ENCODE data around the gene POLDIP2. TPM values are rescaled to one million over a fixed set of nuclear protein-coding genes. Genes with fewer than 3 reads are reported as not detected.

The POLDIP2 gene
- total RNA-seq, 1 donor: 26.6 TPM

DNA sequence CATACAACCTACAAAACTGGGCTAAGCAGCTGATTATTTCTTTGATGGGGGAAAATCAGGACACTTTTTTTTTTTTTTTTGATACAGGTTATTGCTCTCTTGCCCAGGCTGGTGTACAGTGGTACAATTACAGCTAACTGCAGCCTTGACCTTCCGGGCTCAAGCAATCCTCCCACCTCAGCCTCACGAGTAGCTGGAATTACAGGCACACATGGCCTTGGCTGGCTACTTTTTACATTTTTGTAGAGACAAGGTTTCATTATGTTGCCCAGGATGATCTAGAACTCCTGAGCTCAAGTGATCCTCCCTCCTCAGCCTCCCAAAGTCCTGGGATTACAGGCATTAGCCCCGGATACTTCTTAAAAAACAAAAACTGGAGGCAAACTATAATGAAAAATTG lies 58.9 kb downstream of the POLDIP2 start:
- Histone ChIP-seq H3K9me3 (ENCODE audit: low read depth, low read length) (no peaks in the 10 kb centered on the region), H3K27me3 (ENCODE audit: insufficient read depth, low read length) (peaks cover 2% of the 10 kb centered on the region), H3K4me3 (ENCODE audit: low read length) (no peak overlapping the region), H3K4me1 (ENCODE audit: insufficient read depth, low read length) (peaks cover 3% of the 10 kb centered on the region)

Other genes with a start within 250 kb of the POLDIP2 start
- 4.0 TPM for gene TMEM97, start 38.3 kb downstream of the POLDIP2 start, total RNA-seq
- 33.9 TPM for gene IFT20, start 22.1 kb downstream of the POLDIP2 start, total RNA-seq
- gene TNFAIP1, start 21.8 kb downstream of the POLDIP2 start, total RNA-seq: 5.0 TPM
- not detected for gene SEBOX, start 7.7 kb upstream of the POLDIP2 start, total RNA-seq
- gene VTN, start 12.8 kb upstream of the POLDIP2 start, total RNA-seq: not detected
- gene SARM1, start 14.2 kb upstream of the POLDIP2 start, total RNA-seq: 8.8 TPM
- gene SLC46A1, start 48.7 kb upstream of the POLDIP2 start, total RNA-seq: 0.42 TPM
- not detected for gene SLC13A2, start 116.1 kb upstream of the POLDIP2 start, total RNA-seq
- not detected for gene FOXN1, start 148.8 kb upstream of the POLDIP2 start, total RNA-seq
- gene UNC119, start 195.1 kb upstream of the POLDIP2 start, total RNA-seq: 52.3 TPM
- gene PIGS, start 214.0 kb upstream of the POLDIP2 start, total RNA-seq: 43.2 TPM
- 17.8 TPM for gene ALDOC, start 219.4 kb upstream of the POLDIP2 start, total RNA-seq
- 9.6 TPM for gene SPAG5, start 241.5 kb upstream of the POLDIP2 start, total RNA-seq

Measured in mononuclear cell (primary cell).